ENCODE data around the gene PLXDC2.

- TF ChIP-seq CTCF (IDR thresholded peaks at IDR 0.05) (no peak), EZH2 (IDR thresholded peaks at IDR 0.05; ENCODE audit: borderline replicate concordance, insufficient read depth, low read depth, low read length, poor library complexity, severe bottlenecking) (no peak)
These were observed 53.1 kb downstream of the PLXDC2 start for GRCh38 chr10:19869370-19869769.

Measured in B cell (primary cell).